ENCODE results near the gene ISG15. TPM values are rescaled to one million over a fixed set of nuclear protein-coding genes. Genes with fewer than 3 reads are reported as not detected.

The ISG15 gene
- polyA plus RNA-seq, 1 of the 3 experiments (the other 2 are of a cell fraction): 28.6 TPM

- no peak for TF ChIP-seq FOXM1 (IDR thresholded peaks at IDR 0.05; ENCODE audit: low read depth)
- TF ChIP-seq TCF12 (IDR thresholded peaks at IDR 0.05): no peak
Observed at GRCh38 chr1:970973-971730, 42.1 kb upstream of the ISG15 start (continued).

DNA sequence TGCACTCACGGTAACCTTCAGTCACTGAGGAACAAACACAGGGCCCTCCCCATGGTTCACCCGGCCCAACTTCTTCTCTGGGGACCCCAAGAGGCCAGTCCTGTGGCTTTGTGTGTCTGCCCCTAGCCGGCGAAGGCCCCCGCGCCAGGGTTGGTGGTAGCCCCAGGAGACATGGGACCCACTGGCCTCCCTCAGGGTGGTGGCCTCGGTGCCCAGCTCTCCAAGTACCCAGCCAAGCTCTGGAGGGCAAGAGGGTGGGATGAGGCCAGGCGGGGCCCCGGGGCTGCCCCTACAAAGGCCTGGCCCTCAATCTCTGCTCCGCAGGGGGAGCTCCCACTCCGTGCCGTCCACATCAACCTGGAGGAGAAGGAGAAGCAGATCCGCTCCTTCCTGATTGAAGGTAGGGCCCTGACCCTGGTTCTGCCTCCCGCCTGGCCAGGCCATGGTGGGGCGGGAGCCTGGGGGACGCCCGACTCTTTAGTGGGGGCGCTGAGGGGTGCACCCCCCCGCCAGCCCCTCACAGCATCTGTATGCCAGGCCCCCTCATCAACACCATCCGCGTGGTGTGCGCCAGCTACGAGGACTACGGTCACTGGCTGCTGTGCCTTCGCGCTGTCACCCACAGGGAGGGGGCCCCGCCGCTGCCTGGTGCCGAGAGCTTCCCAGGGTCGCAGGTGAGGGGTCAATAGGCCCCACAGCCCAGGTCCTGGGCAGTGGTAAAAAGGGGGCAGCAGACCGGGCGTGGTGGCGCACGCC lies 41.4 kb upstream of the ISG15 start:
- DNase-seq: no peak
- H3K27me3 ChIP-seq (ENCODE audit: insufficient read depth): no peaks in the 10 kb centered on the region
- WGBS (ENCODE audit: low lambda C conversion rate): 60% methylated on average over 9 of the region's 34 CpGs
- no peaks in the 10 kb centered on the region for H3K79me2 ChIP-seq (ENCODE audit: insufficient read depth)
- ChIA-PET CTCF (interaction anchor here (0.9 to 1.7 kb wide), 4 partner anchors 13 to 67 kb away, joined by 3 to 7 read pairs (median 4); partner anchors contain the start of gene NOC2L), POLR2A (no interaction called here)
- peaks cover 3% of the 10 kb centered on the region for H3F3A ChIP-seq (replicated peaks; ENCODE audit: insufficient read depth)
- H3K4me1 ChIP-seq (ENCODE audit: control insufficient read depth in 1 of 2, insufficient read depth in 2 of 2, low read depth in 1 of 2, low read length in 1 of 2): peaks cover 0 to 9% of the 10 kb centered on the region in 2 experiments; a peak in 1 of 4 replicates
- H3K4me3 ChIP-seq (ENCODE audit: low read depth in 2 of 2, low read length in 1 of 2): no peak overlapping the region
- no peak overlapping the region for H3K4me2 ChIP-seq
- no peak overlapping the region for H3K9ac ChIP-seq
- TF ChIP-seq FOSL2 (IDR thresholded peaks at IDR 0.05; ENCODE audit: borderline replicate concordance, low read depth): no peak
- no peak for TF ChIP-seq JUND (IDR thresholded peaks at IDR 0.05)
- no peak for TF ChIP-seq GABPA (IDR thresholded peaks at IDR 0.05; ENCODE audit: low read depth)
- TF ChIP-seq PBX3 (IDR thresholded peaks at IDR 0.05): no peak
- TF ChIP-seq RAD21 (IDR thresholded peaks at IDR 0.05; ENCODE audit: low read length): no peak
- no peak for TF ChIP-seq YY1 (IDR thresholded peaks at IDR 0.05; ENCODE audit: low read depth)
- TF ChIP-seq USF2 (IDR thresholded peaks at IDR 0.05; ENCODE audit: borderline replicate concordance, low read depth, low read length): no peak
- no peak for TF ChIP-seq RXRA (IDR thresholded peaks at IDR 0.05; ENCODE audit: borderline replicate concordance, low read depth)
- no peak for TF ChIP-seq EP300 (IDR thresholded peaks at IDR 0.05; ENCODE audit: borderline replicate concordance in 1 of 2, low read depth in 1 of 2, low read length in 1 of 2)
- no peak for TF ChIP-seq NRF1 (IDR thresholded peaks at IDR 0.05; ENCODE audit: low read depth, low read length)
- TF ChIP-seq RCOR1 (IDR thresholded peaks at IDR 0.05; ENCODE audit: low read length): no peak
- TF ChIP-seq RFX5 (IDR thresholded peaks at IDR 0.05; ENCODE audit: low read length): no peak
- TF ChIP-seq TAF1 (IDR thresholded peaks at IDR 0.05; ENCODE audit: borderline replicate concordance, low read depth, low read length): no peak
- TF ChIP-seq MXI1 (IDR thresholded peaks at IDR 0.05; ENCODE audit: low read depth, low read length): no peak
- TF ChIP-seq, protein P1, sequence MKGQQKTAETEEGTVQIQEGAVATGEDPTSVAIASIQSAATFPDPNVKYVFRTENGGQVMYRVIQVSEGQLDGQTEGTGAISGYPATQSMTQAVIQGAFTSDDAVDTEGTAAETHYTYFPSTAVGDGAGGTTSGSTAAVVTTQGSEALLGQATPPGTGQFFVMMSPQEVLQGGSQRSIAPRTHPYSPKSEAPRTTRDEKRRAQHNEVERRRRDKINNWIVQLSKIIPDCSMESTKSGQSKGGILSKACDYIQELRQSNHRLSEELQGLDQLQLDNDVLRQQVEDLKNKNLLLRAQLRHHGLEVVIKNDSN (IDR thresholded peaks at IDR 0.05; ENCODE audit: borderline replicate concordance, low read depth): no peak
- TF ChIP-seq TCF12 (IDR thresholded peaks at IDR 0.05): no peak
- no peak for TF ChIP-seq MAX (IDR thresholded peaks at IDR 0.05; ENCODE audit: low read depth)
- no peaks in the 10 kb centered on the region for H3K9me2 ChIP-seq
- H2AFZ ChIP-seq (ENCODE audit: low read depth): no peak overlapping the region
- H4K20me1 ChIP-seq (ENCODE audit: insufficient read depth): no peaks in the 10 kb centered on the region
- H3K36me3 ChIP-seq (replicated peaks in 1 of 2; ENCODE audit: control insufficient read depth in 1 of 2, insufficient read depth in 2 of 2, low read length in 1 of 2): no peaks in the 10 kb centered on the region
- no peaks in the 10 kb centered on the region for H3K9me3 ChIP-seq
- H3K27ac ChIP-seq (ENCODE audit: low read depth in 2 of 2, low read length in 1 of 2): no peak overlapping the region
